ENCODE data around the gene KCNN1. TPM values are rescaled to one million over a fixed set of nuclear protein-coding genes. Genes with fewer than 3 reads are reported as not detected.

The KCNN1 gene
- total RNA-seq, 4 donors from 2014 or later, result 0.36 TPM; not detected in 3

GRCh38 chr19:17950310-17951156, 16.4 kb upstream of the KCNN1 start:
- intact Hi-C loops (cut with DNase I; ENCODE audit: low total_unique reads), result no loop called here
- 1% methylated on average over 48 of the region's 48 CpGs for WGBS, 2 donors
- TF ChIP-seq POLR2A (IDR thresholded peaks at IDR 0.05) (no peak), CTCF (IDR thresholded peaks at IDR 0.05) (no peak)
- DNase-seq (ENCODE audit: low spot score in 2 of 2), result peak in 1 of 2 donors; percentile 87
- H3K4me3 ChIP-seq (ENCODE audit: low read depth, poor library complexity, severe bottlenecking), result no peak overlapping the region

- TF ChIP-seq CTCF (IDR thresholded peaks at IDR 0.05) (no peak), POLR2A (IDR thresholded peaks at IDR 0.05) (no peak)
- intact Hi-C loops (cut with DNase I; ENCODE audit: low total_unique reads), result no loop called here
- no peak overlapping the region for H3K4me3 ChIP-seq (ENCODE audit: low read depth, poor library complexity, severe bottlenecking)
- 2 to 4% methylated on average over 30 to 33 of the region's 33 CpGs for WGBS, 2 donors
- no peak for DNase-seq (ENCODE audit: low spot score in 2 of 2)
Measured at GRCh38 chr19:17951157-17951989, 15.5 kb upstream of the KCNN1 start.

GRCh38 chr19:17951990-17952976, 14.6 kb upstream of the KCNN1 start:
- WGBS, 2 donors, result 1 to 2% methylated on average over 37 to 39 of the region's 68 CpGs
- H3K4me3 ChIP-seq (ENCODE audit: low read depth, poor library complexity, severe bottlenecking), result no peak overlapping the region
- intact Hi-C loops (cut with DNase I; ENCODE audit: low total_unique reads), result no loop called here
- TF ChIP-seq POLR2A (IDR thresholded peaks at IDR 0.05), result no peak
- TF ChIP-seq CTCF (IDR thresholded peaks at IDR 0.05), result no peak
- DNase-seq (ENCODE audit: low spot score in 2 of 2), result no peak

GRCh38 chr19:17953316-17953801, 13.5 kb upstream of the KCNN1 start:
- no peak for DNase-seq (ENCODE audit: low spot score in 2 of 2)
- H3K4me3 ChIP-seq (ENCODE audit: low read depth, poor library complexity, severe bottlenecking), result no peak overlapping the region
- 64 to 67% methylated on average over 7 of the region's 7 CpGs for WGBS, 2 donors
- intact Hi-C loops (cut with DNase I; ENCODE audit: low total_unique reads), result no loop called here
- TF ChIP-seq CTCF (IDR thresholded peaks at IDR 0.05), result no peak
- TF ChIP-seq POLR2A (IDR thresholded peaks at IDR 0.05), result no peak

- no peak for DNase-seq (ENCODE audit: low spot score in 2 of 2)
- 83 to 89% methylated on average over 4 of the region's 4 CpGs for WGBS, 2 donors
- intact Hi-C loops (cut with DNase I; ENCODE audit: low total_unique reads), result no loop called here
- no peak for TF ChIP-seq CTCF (IDR thresholded peaks at IDR 0.05)
- no peak for TF ChIP-seq POLR2A (IDR thresholded peaks at IDR 0.05)
- no peak overlapping the region for H3K4me3 ChIP-seq (ENCODE audit: low read depth, poor library complexity, severe bottlenecking)
Measured at GRCh38 chr19:17953869-17954268, 13.0 kb upstream of the KCNN1 start.

Measured in lower leg skin (tissue), 4 donors.